ENCODE measurements around the gene PIBF1. TPM values are rescaled to one million over a fixed set of nuclear protein-coding genes. Genes with fewer than 3 reads are reported as not detected.
"Not testable (repeated sequence)": the region's sequence is repeated elsewhere in the genome, so short reads cannot be mapped to it uniquely, and the experiment has no call there.

The PIBF1 gene
- total and polyA plus RNA-seq, 4 donors: 3.1 to 18.3 (median 6.5) TPM

- Histone ChIP-seq H3K36me3 (ENCODE audit: control insufficient read depth in 4 of 4, insufficient read depth in 3 of 4, low read depth in 1 of 4, low read length in 3 of 4) (peaks cover 6 to 13% (median 9%) of the 10 kb centered on the region in 4 donors), H3K27me3 (ENCODE audit: control insufficient read depth in 4 of 4, insufficient read depth in 4 of 4, low read length in 3 of 4) (no peaks in the 10 kb centered on the region), H3K9me3 (ENCODE audit: control insufficient read depth in 4 of 4, low read length in 3 of 4) (no peaks in the 10 kb centered on the region), H3K27ac (ENCODE audit: low read depth in 1 of 2, low read length in 2 of 2) (no peak overlapping the region), H3K4me3 (ENCODE audit: low read depth in 1 of 3, low read length in 3 of 3) (no peak overlapping the region), H3K4me1 (ENCODE audit: control insufficient read depth in 4 of 4, insufficient read depth in 4 of 4, low read length in 3 of 4) (peaks cover 0 to 1% (median 0%) of the 10 kb centered on the region in 4 donors), H3K9ac (ENCODE audit: low read depth in 1 of 2, low read length in 2 of 2) (no peak overlapping the region)
- no peak for DNase-seq (ENCODE audit: low spot score)
- TF ChIP-seq FOXA2 (IDR thresholded peaks at IDR 0.05): no peak
- no peak for TF ChIP-seq HNF4A (conservative IDR thresholded peaks at IDR 0.05)
- no peak for TF ChIP-seq YY1 (IDR thresholded peaks at IDR 0.05)
- TF ChIP-seq ATF3 (IDR thresholded peaks at IDR 0.05): no peak
- TF ChIP-seq SP1 (IDR thresholded peaks at IDR 0.05): no peak
- TF ChIP-seq EGR1 (IDR thresholded peaks at IDR 0.05; ENCODE audit: low read depth in 2 of 2): no peak
- no peak for TF ChIP-seq MAX (IDR thresholded peaks at IDR 0.05)
- TF ChIP-seq FOXA1 (IDR thresholded peaks at IDR 0.05): no peak
- WGBS: 94% methylated on average over 6 of the region's 6 CpGs
Measured at GRCh38 chr13:72842991-72843390, 61.1 kb downstream of the PIBF1 start.

- H3K27me3 ChIP-seq (ENCODE audit: control insufficient read depth in 4 of 4, insufficient read depth in 4 of 4, low read length in 3 of 4); DNase-seq (ENCODE audit: low spot score); H3K9me3 ChIP-seq (ENCODE audit: control insufficient read depth in 4 of 4, low read length in 3 of 4); H3K9ac ChIP-seq (ENCODE audit: low read depth in 1 of 2, low read length in 2 of 2); H3K4me1 ChIP-seq (ENCODE audit: control insufficient read depth in 4 of 4, insufficient read depth in 4 of 4, low read length in 3 of 4); H3K27ac ChIP-seq (ENCODE audit: low read depth in 1 of 2, low read length in 2 of 2); H3K4me3 ChIP-seq (ENCODE audit: low read depth in 1 of 3, low read length in 3 of 3): not testable (repeated sequence)
- 97% methylated on average over 2 of the region's 2 CpGs for WGBS
- H3K36me3 ChIP-seq (ENCODE audit: control insufficient read depth in 4 of 4, insufficient read depth in 3 of 4, low read depth in 1 of 4, low read length in 3 of 4): peaks cover 3 to 17% (median 8%) of the 10 kb centered on the region in 4 donors
Measured at GRCh38 chr13:72845148-72845547, 63.2 kb downstream of the PIBF1 start.

- Histone ChIP-seq H3K27me3 (ENCODE audit: control insufficient read depth in 4 of 4, insufficient read depth in 4 of 4, low read length in 3 of 4) (no peaks in the 10 kb centered on the region), H3K36me3 (ENCODE audit: control insufficient read depth in 4 of 4, insufficient read depth in 3 of 4, low read depth in 1 of 4, low read length in 3 of 4) (peaks cover 3 to 15% (median 7%) of the 10 kb centered on the region in 4 donors), H3K4me1 (ENCODE audit: control insufficient read depth in 4 of 4, insufficient read depth in 4 of 4, low read length in 3 of 4) (peaks cover 0 to 9% (median 3%) of the 10 kb centered on the region in 4 donors), H3K9ac (ENCODE audit: low read depth in 1 of 2, low read length in 2 of 2) (no peak overlapping the region), H3K27ac (ENCODE audit: low read depth in 1 of 2, low read length in 2 of 2) (no peak overlapping the region), H3K9me3 (ENCODE audit: control insufficient read depth in 4 of 4, low read length in 3 of 4) (peaks cover 0 to 1% (median 0%) of the 10 kb centered on the region in 4 donors), H3K4me3 (ENCODE audit: low read depth in 1 of 3, low read length in 3 of 3) (no peak overlapping the region)
- no peak for DNase-seq (ENCODE audit: low spot score)
- 96% methylated on average over 1 of the region's 1 CpG for WGBS
- TF ChIP-seq MAX (IDR thresholded peaks at IDR 0.05) (no peak), HNF4G (IDR thresholded peaks at IDR 0.05) (no peak), TAF1 (conservative IDR thresholded peaks at IDR 0.05) (no peak), EGR1 (IDR thresholded peaks at IDR 0.05; ENCODE audit: low read depth in 2 of 2) (no peak), FOXA1 (IDR thresholded peaks at IDR 0.05) (no peak), NR2F2 (IDR thresholded peaks at IDR 0.05) (no peak), REST (IDR thresholded peaks at IDR 0.05) (no peak)
Measured at GRCh38 chr13:72849571-72849970, 67.6 kb downstream of the PIBF1 start.
